IPS DF 4.7 (cell line): ENCODE data around the gene NFIL3.

Source experiments
- DNase-seq: peaks from one replicate; pipeline ENCODE4 v3.0.0-alpha.2; 2013; ENCODE audit warnings: low spot score; ENCODE audit errors: extremely low read depth

NFIL3 gene

GRCh38 chr9:91361291-91362050 is 62.2 kb downstream of the NFIL3 start, which contains the start of gene AUH:
Gene AUH, minus strand, starts transcription at chr9:91361918. Its CDS starts 29 bp downstream, at chr9:91361889.
- no peak for DNase-seq

GRCh38 chr9:91360551-91361290 is 62.9 kb downstream of the NFIL3 start:
- no peak for DNase-seq

- no peak for DNase-seq
Observed at GRCh38 chr9:91359734-91360470, 63.7 kb downstream of the NFIL3 start.

GRCh38 chr9:91359083-91359482 is 64.5 kb downstream of the NFIL3 start:
- no peak for DNase-seq
